Measurements from ENCODE around the gene PERCC1.
"Not testable (repeated sequence)": the region's sequence is repeated elsewhere in the genome, so short reads cannot be mapped to it uniquely, and the experiment has no call there.

Gene PERCC1

GRCh38 chr16:1435921-1436697 is 5.2 kb downstream of the PERCC1 start:
- DNase-seq = no peak

- DNase-seq = no peak
Measured at GRCh38 chr16:1436731-1437355, 6.0 kb downstream of the PERCC1 start.

- no peak for DNase-seq
Measured at GRCh38 chr16:1437606-1438005, 6.7 kb downstream of the PERCC1 start.

- DNase-seq = no peak
Measured at GRCh38 chr16:1438229-1439057, 7.6 kb downstream of the PERCC1 start.

GRCh38 chr16:1439058-1439698 is 8.3 kb downstream of the PERCC1 start:
- no peak for DNase-seq

GRCh38 chr16:1439699-1440074 is 8.8 kb downstream of the PERCC1 start:
- DNase-seq = not testable (repeated sequence)

- DNase-seq = no peak
Measured at GRCh38 chr16:1441391-1441829, 10.5 kb downstream of the PERCC1 start.

- no peak for DNase-seq
Measured at GRCh38 chr16:1442697-1443096, 11.8 kb downstream of the PERCC1 start.

- DNase-seq = no peak
Measured at GRCh38 chr16:1443403-1443973, 12.6 kb downstream of the PERCC1 start.

GRCh38 chr16:1443980-1444729 is 13.3 kb downstream of the PERCC1 start, which contains the start of gene CCDC154:
Gene CCDC154 (minus strand): TSS chr16:1444556. CDS start chr16:1444322, 234 bp downstream.
- DNase-seq = no peak

- no peak for DNase-seq
Measured at GRCh38 chr16:1444730-1445517, 14.0 kb downstream of the PERCC1 start.

GRCh38 chr16:1445518-1446203 is 14.8 kb downstream of the PERCC1 start:
- DNase-seq = no peak

- no peak for DNase-seq
Measured at GRCh38 chr16:1446296-1447080, 15.6 kb downstream of the PERCC1 start.

- no peak for DNase-seq
Measured at GRCh38 chr16:1447965-1448364, 17.1 kb downstream of the PERCC1 start.

- no peak for DNase-seq
Measured at GRCh38 chr16:1448536-1449116, 17.7 kb downstream of the PERCC1 start.

- no peak for DNase-seq
Measured at GRCh38 chr16:1449201-1449788, 18.4 kb downstream of the PERCC1 start.

GRCh38 chr16:1450218-1450617 is 19.3 kb downstream of the PERCC1 start:
- no peak for DNase-seq

GRCh38 chr16:1450841-1451240 is 20.0 kb downstream of the PERCC1 start:
- no peak for DNase-seq

Data from effector CD8-positive, alpha-beta T cell (primary cell).